Fibroblast of villous mesenchyme (primary cell): ENCODE measurements around the gene ECT2L. TPM values are rescaled to one million over a fixed set of nuclear protein-coding genes. Genes with fewer than 3 reads are reported as not detected.
A peak's percentile ranks its signal among the peaks of the same experiment; 100 is the strongest.

Experiments
- DNase-seq: peaks from one replicate; pipeline ENCODE4 v3.0.0-alpha.2; 2010; ENCODE audit warnings: low read depth
- H3K4me3 ChIP-seq: 2 replicates; pipeline ENCODE4 v1.5.1; 2011; ENCODE audit warnings: low read depth, mild to moderate bottlenecking, low read length
- CTCF ChIP-seq: IDR thresholded peaks from 2 replicates; pipeline ENCODE4 v1.5.1; 2012; ENCODE audit warnings: low read depth, mild to moderate bottlenecking, low read length; ENCODE audit not compliant: insufficient read depth
- total RNA-seq: library from RNA; depleted of rRNA; stranded (reverse); fragments of >200 nt; gene quantifications from 2 replicates; pipeline ENCODE4 v1.2.3, GENCODE V29; 2012

ECT2L gene
- total RNA-seq, 1 donor, result not detected

DNA sequence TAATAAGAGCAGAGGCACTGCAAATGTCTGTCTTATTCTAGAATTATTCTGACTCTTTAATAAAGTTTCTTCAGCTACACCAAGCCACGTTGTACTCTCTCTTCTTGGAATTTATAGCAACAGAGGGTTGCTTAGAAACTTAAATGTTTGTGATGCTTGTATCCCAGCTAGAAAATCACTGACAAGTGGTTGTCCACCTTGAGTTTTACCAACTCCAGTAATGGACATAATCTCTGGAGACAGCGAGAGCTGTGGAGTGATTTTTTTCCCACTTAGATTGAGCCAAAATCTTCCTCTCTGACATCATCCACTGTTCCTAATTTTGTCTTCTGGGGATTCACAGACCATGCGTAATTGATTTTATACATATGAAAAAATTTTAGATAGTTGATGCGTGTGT is 8.0 kb downstream of the ECT2L start:
- H3K4me3 ChIP-seq, result no peak overlapping the region
- TF ChIP-seq CTCF, result no peak
- DNase-seq, result no peak

DNA sequence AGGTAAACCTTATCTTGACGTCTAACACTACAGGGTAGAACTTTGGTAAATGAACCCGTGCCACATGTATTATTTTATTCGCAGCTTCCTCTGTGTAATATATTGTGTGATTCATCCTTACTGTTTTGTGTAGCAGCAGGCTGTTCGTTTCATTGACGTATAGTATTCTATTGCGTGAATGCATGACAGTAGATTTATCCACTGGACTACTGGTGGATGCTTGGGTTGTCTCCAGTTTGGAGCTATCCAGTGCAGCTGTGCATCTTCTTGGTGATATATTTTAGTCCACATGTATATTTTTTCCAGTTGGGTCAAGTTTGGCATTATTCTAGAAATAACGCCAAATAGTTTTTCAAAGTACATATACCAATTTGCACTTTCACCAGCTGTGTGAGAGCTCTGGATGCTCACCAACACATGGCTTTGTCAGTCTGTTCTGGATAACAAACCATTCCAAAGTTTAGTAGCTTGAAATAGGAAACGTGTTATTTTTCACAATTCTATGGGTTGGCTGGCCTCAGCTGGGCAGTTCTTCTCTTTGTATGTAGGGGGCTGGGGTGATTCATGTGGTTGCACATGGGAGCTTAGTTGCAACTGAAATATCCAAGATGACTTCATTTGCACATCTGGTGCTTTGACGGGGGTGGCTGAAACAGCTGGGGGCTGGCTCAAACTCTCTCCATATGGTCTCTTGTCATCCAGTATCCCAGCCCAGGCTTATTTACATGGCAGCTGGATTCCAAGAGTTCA is 9.3 kb downstream of the ECT2L start:
- H3K4me3 ChIP-seq, result no peak overlapping the region
- DNase-seq, result peak; percentile 48
- TF ChIP-seq CTCF, result no peak

DNA sequence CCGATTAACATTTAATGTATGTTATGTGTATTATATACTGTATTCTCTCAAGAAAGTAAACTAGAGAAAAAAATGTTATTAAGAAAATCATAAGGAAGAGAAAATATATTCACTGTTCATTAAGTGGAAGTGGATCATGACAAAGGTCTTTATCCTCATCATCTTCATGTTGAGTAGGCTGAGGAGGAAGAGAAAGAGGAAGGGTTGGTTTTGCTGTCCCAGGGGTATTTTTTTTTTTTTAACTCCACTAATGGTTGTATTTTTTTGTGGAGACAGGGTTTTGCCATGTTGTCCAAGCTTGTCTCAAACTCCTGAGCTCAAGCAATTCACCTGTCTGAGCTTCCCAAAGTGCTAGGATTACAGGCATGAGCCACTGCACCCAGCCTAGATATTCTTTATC is 11.0 kb downstream of the ECT2L start:
- no peak for TF ChIP-seq CTCF

GRCh38 chr6:138809677-138810076 is 13.8 kb downstream of the ECT2L start:
- H3K4me3 ChIP-seq, result no peak overlapping the region
- no peak for TF ChIP-seq CTCF
- no peak for DNase-seq

More for the DNA sequence above, 11.0 kb downstream of the ECT2L start:
- no peak overlapping the region for H3K4me3 ChIP-seq
- no peak for DNase-seq

DNA sequence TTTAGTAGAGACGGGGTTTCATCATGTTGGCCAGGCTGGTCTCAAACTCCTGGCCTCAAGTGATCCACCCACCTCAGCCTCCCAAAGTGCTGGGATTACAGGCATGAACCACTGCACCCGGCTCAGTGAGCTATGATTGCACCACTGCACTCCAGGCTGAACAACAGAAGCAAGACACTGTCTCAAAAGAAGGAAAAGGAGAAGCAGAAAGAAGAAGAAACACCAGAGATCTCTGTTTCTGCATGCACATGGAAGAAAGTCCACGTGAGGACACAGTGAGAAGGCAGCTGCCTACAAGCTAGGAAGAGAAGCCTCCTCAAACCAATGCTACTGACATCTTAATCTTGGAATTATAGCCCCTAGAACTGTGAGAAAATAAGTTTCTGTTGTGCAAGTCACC is 16.0 kb downstream of the ECT2L start:
- no peak for DNase-seq
- no peak overlapping the region for H3K4me3 ChIP-seq
- TF ChIP-seq CTCF, result no peak

DNA sequence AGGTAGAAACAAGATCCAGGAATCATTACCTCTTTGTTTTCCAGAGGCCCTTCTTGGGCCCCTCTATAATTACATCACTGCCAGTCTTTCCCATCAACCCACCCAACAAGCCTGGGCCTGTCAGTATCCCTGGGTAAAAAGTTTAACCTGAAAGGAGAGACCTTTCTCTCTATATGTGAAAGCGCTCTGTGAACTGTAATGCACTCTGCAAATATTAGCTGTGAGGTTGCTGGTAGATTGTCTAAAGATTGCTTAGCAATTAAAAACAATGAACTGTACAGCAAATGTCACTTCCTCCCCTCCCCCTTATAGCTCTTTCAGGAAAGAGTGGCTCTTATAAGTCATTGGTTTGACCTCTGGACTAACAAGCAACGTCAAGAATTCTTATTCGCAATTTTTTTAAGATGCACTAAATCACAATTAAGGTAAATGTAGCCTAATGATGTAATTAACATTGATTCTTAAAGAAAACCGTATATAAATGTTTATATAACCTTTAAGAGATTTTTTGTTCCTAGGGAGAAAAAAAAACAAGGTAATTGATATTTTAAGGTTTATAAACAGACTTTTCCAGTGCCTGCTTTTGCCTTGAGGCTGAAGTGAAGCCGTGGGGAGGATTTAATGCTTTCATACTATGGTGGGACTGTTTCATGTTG is 18.4 kb downstream of the ECT2L start:
- no peak overlapping the region for H3K4me3 ChIP-seq
- no peak for DNase-seq
- no peak for TF ChIP-seq CTCF
